Measurements from ENCODE around the gene MMEL1.

DNA sequence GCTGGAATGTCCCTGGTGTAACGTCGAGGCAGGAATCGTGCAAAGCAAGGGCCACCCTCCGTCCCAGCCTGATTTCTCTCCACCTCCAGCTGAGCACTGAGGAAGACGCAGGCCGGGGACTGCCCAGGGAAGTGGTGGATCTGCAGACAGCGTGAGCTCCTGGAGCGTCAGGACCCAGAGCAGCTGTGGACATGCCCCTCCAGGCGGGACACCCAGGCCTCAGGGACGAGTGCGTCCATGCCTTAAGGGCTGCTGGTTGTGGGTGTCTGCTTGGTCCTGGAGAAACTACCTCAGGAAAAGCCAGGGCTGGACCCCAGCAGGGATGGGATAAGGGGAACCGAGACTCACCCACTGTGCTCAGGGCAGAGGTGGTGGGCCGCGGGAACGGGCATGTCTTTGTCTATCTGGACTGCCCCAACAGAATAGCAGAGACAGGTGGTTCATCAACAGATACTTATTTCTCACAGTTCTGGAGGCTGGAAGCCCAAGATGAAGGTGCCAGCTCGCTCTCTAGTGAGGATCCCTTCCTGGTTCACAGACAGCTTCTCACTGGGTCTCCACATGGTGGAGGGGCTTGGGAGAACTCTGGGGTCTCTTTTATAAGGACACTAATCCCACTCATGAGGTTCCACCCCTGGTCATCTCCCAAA lies 5.8 kb upstream of the MMEL1 start:
- TF ChIP-seq FOXM1 (IDR thresholded peaks at IDR 0.05; ENCODE audit: borderline replicate concordance) (no peak), LEF1 (IDR thresholded peaks at IDR 0.05; ENCODE audit: borderline replicate concordance) (no peak), FOXA1 (IDR thresholded peaks at IDR 0.05) (no peak), SP1 (IDR thresholded peaks at IDR 0.05) (no peak), ELF4 (IDR thresholded peaks at IDR 0.05) (no peak), BHLHE40 (IDR thresholded peaks at IDR 0.05; ENCODE audit: borderline replicate concordance) (no peak), FOXK2 (IDR thresholded peaks at IDR 0.05) (no peak), NFRKB (IDR thresholded peaks at IDR 0.05) (no peak), CTBP1 (IDR thresholded peaks at IDR 0.05; ENCODE audit: borderline replicate concordance) (no peak)

Data from HEK293T (cell line).